Uterus (tissue), 2 donors: Measurements from ENCODE around the gene DPP6.

ENCODE experiments used
- CTCF ChIP-seq, 4 experiments: fragments of 200-600 bp in 2 of 4; fragments of 450-650 bp in 2 of 4; sonication (generic) in 2 of 4; IDR thresholded peaks; one replicate each; pipeline ENCODE4 v1.5.1; 2016 to 2019; ENCODE audit warnings: antibody characterized with exemption in 4 of 4, mild to moderate bottlenecking in 2 of 4, moderate library complexity in 1 of 4
- POLR2A ChIP-seq, 2 donors: fragments of 450-650 bp; IDR thresholded peaks; one replicate each; pipeline ENCODE4 v1.6.1; 2016; ENCODE audit warnings: antibody characterized with exemption in 2 of 2, mild to moderate bottlenecking in 1 of 2, moderate library complexity in 1 of 2

- TF ChIP-seq CTCF (IDR thresholded peaks at IDR 0.05) (no peak), POLR2A (IDR thresholded peaks at IDR 0.05) (no peak)
These were observed 363.7 kb downstream of the DPP6 start for GRCh38 chr7:154415709-154416399.
